ENCODE measurements around the gene UNC5C.

The UNC5C gene

DNA sequence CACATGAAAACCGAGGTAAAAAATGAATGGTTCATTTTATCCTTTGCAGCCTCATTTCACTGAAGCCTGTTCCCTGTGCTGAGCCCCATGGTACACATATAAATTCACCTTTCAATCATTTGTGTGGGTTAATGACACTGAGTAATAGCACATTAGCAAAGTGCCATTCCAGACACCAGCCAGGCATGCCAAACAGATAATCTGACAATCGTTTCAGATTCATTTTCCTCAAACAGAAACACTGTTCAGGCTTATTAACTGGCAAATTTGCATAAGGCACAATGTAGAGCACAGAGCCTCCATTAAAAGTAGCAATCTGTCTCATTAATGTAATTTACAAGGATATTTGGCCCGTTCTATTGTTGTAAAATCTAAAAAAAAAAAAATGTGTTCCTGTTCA is 76.2 kb downstream of the UNC5C start:
- H3K27me3 ChIP-seq (ENCODE audit: insufficient read depth, low read length): no peaks in the 10 kb centered on the region
- no peak overlapping the region for H3K4me2 ChIP-seq (ENCODE audit: low read length)
- H3K9me3 ChIP-seq (ENCODE audit: low read length): no peaks in the 10 kb centered on the region
- no peaks in the 10 kb centered on the region for H3K4me1 ChIP-seq (ENCODE audit: insufficient read depth, low read length, severe bottlenecking)
- H3K36me3 ChIP-seq (ENCODE audit: insufficient read depth, low read length): no peaks in the 10 kb centered on the region
- no peak for TF ChIP-seq EZH2 (IDR thresholded peaks at IDR 0.05; ENCODE audit: borderline replicate concordance, low read length)
- TF ChIP-seq, protein P1, sequence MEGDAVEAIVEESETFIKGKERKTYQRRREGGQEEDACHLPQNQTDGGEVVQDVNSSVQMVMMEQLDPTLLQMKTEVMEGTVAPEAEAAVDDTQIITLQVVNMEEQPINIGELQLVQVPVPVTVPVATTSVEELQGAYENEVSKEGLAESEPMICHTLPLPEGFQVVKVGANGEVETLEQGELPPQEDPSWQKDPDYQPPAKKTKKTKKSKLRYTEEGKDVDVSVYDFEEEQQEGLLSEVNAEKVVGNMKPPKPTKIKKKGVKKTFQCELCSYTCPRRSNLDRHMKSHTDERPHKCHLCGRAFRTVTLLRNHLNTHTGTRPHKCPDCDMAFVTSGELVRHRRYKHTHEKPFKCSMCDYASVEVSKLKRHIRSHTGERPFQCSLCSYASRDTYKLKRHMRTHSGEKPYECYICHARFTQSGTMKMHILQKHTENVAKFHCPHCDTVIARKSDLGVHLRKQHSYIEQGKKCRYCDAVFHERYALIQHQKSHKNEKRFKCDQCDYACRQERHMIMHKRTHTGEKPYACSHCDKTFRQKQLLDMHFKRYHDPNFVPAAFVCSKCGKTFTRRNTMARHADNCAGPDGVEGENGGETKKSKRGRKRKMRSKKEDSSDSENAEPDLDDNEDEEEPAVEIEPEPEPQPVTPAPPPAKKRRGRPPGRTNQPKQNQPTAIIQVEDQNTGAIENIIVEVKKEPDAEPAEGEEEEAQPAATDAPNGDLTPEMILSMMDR (IDR thresholded peaks at IDR 0.05; ENCODE audit: low read length): no peak
- no peak overlapping the region for H3K9ac ChIP-seq (ENCODE audit: low read length)
- H2AFZ ChIP-seq (ENCODE audit: low read length): no peak overlapping the region
- no peaks in the 10 kb centered on the region for H3K9me2 ChIP-seq (ENCODE audit: low read depth, low read length)
- no peak overlapping the region for H3K4me3 ChIP-seq (ENCODE audit: low read depth, low read length, poor library complexity, severe bottlenecking)
- no peaks in the 10 kb centered on the region for H4K20me1 ChIP-seq (ENCODE audit: insufficient read depth, low read length)
- no peaks in the 10 kb centered on the region for H3F3A ChIP-seq (ENCODE audit: insufficient read depth, low read length)
- no peak overlapping the region for H3K27ac ChIP-seq (ENCODE audit: low read depth, low read length, poor library complexity, severe bottlenecking)
- H3K79me2 ChIP-seq (ENCODE audit: insufficient read depth, low read length): no peaks in the 10 kb centered on the region

- TF ChIP-seq, protein P1 (IDR thresholded peaks at IDR 0.05; ENCODE audit: low read length): no peak
- no peak for TF ChIP-seq EZH2 (IDR thresholded peaks at IDR 0.05; ENCODE audit: borderline replicate concordance, low read length)
- Histone ChIP-seq H4K20me1 (ENCODE audit: insufficient read depth, low read length) (no peaks in the 10 kb centered on the region), H3K9ac (ENCODE audit: low read length) (no peak overlapping the region), H3K4me1 (ENCODE audit: insufficient read depth, low read length, severe bottlenecking) (no peaks in the 10 kb centered on the region), H3K4me3 (ENCODE audit: low read depth, low read length, poor library complexity, severe bottlenecking) (no peak overlapping the region), H3K27me3 (ENCODE audit: insufficient read depth, low read length) (no peaks in the 10 kb centered on the region), H3K9me2 (ENCODE audit: low read depth, low read length) (no peaks in the 10 kb centered on the region), H3K9me3 (ENCODE audit: low read length) (no peaks in the 10 kb centered on the region), H3K4me2 (ENCODE audit: low read length) (no peak overlapping the region), H3F3A (ENCODE audit: insufficient read depth, low read length) (no peaks in the 10 kb centered on the region), H3K27ac (ENCODE audit: low read depth, low read length, poor library complexity, severe bottlenecking) (no peak overlapping the region), H2AFZ (ENCODE audit: low read length) (no peak overlapping the region), H3K79me2 (ENCODE audit: insufficient read depth, low read length) (no peaks in the 10 kb centered on the region), H3K36me3 (ENCODE audit: insufficient read depth, low read length) (no peaks in the 10 kb centered on the region)
These were observed 78.2 kb downstream of the UNC5C start for GRCh38 chr4:95470622-95471021.

DNA sequence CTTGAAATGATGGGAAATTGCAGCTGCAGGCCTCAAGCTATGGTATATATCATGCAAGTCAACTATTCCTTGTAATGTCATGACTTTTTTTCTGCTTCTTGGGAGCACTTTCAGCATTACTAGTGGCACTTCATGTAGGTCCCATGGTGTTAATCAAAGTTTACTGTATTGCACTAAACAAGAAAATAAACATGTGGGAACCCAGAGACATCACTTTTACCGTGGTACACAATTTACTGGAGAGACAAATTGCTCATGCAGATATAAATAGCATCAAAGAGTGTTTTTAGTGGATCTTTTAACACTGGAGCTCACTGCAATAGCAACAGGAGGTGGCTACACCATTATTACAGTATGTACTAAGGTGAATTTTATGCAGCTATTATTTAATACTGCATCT is 79.2 kb downstream of the UNC5C start:
- H3K9ac ChIP-seq (ENCODE audit: low read length): no peak overlapping the region
- no peak overlapping the region for H2AFZ ChIP-seq (ENCODE audit: low read length)
- no peaks in the 10 kb centered on the region for H3K9me2 ChIP-seq (ENCODE audit: low read depth, low read length)
- TF ChIP-seq EZH2 (IDR thresholded peaks at IDR 0.05; ENCODE audit: borderline replicate concordance, low read length): no peak
- TF ChIP-seq, protein P1 (IDR thresholded peaks at IDR 0.05; ENCODE audit: low read length): no peak
- H3K4me2 ChIP-seq (ENCODE audit: low read length): no peak overlapping the region
- H3K27ac ChIP-seq (ENCODE audit: low read depth, low read length, poor library complexity, severe bottlenecking): no peak overlapping the region
- H3K36me3 ChIP-seq (ENCODE audit: insufficient read depth, low read length): no peaks in the 10 kb centered on the region
- H3K27me3 ChIP-seq (ENCODE audit: insufficient read depth, low read length): no peaks in the 10 kb centered on the region
- H4K20me1 ChIP-seq (ENCODE audit: insufficient read depth, low read length): no peaks in the 10 kb centered on the region
- H3K9me3 ChIP-seq (ENCODE audit: low read length): no peaks in the 10 kb centered on the region
- H3F3A ChIP-seq (ENCODE audit: insufficient read depth, low read length): no peaks in the 10 kb centered on the region
- no peak overlapping the region for H3K4me3 ChIP-seq (ENCODE audit: low read depth, low read length, poor library complexity, severe bottlenecking)
- H3K79me2 ChIP-seq (ENCODE audit: insufficient read depth, low read length): no peaks in the 10 kb centered on the region
- H3K4me1 ChIP-seq (ENCODE audit: insufficient read depth, low read length, severe bottlenecking): no peaks in the 10 kb centered on the region
